Measurements from ENCODE around the gene ZBTB3. TPM values are rescaled to one million over a fixed set of nuclear protein-coding genes. Genes with fewer than 3 reads are reported as not detected.
A peak's percentile ranks its signal among the peaks of the same experiment; 100 is the strongest.

Gene ZBTB3
- total and polyA plus RNA-seq, 2 of the 13 experiments (the other 11 are each of a cell fraction or from before 2014, with no cell fraction given), result 3.4 to 5.2 TPM

DNA sequence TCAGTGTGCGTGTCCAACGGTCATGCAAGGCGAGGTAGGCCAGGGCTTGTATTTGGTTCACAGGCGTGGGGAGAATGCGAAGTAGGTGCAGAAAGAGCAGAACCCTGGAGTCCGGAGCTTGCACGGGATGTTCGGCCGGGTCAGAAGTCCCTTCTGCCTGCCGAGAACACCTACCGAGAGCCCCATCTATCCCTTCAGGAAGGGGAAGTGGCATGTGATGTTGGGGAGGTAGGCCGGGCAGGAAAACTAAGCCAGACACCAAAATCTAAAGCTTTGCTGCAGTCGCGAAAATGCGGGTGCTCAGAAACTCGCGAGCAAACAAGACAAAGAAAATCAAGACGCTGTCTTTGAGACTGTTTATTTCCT, 16.8 kb upstream of the ZBTB3 start (continued):
- TF ChIP-seq, protein P1, sequence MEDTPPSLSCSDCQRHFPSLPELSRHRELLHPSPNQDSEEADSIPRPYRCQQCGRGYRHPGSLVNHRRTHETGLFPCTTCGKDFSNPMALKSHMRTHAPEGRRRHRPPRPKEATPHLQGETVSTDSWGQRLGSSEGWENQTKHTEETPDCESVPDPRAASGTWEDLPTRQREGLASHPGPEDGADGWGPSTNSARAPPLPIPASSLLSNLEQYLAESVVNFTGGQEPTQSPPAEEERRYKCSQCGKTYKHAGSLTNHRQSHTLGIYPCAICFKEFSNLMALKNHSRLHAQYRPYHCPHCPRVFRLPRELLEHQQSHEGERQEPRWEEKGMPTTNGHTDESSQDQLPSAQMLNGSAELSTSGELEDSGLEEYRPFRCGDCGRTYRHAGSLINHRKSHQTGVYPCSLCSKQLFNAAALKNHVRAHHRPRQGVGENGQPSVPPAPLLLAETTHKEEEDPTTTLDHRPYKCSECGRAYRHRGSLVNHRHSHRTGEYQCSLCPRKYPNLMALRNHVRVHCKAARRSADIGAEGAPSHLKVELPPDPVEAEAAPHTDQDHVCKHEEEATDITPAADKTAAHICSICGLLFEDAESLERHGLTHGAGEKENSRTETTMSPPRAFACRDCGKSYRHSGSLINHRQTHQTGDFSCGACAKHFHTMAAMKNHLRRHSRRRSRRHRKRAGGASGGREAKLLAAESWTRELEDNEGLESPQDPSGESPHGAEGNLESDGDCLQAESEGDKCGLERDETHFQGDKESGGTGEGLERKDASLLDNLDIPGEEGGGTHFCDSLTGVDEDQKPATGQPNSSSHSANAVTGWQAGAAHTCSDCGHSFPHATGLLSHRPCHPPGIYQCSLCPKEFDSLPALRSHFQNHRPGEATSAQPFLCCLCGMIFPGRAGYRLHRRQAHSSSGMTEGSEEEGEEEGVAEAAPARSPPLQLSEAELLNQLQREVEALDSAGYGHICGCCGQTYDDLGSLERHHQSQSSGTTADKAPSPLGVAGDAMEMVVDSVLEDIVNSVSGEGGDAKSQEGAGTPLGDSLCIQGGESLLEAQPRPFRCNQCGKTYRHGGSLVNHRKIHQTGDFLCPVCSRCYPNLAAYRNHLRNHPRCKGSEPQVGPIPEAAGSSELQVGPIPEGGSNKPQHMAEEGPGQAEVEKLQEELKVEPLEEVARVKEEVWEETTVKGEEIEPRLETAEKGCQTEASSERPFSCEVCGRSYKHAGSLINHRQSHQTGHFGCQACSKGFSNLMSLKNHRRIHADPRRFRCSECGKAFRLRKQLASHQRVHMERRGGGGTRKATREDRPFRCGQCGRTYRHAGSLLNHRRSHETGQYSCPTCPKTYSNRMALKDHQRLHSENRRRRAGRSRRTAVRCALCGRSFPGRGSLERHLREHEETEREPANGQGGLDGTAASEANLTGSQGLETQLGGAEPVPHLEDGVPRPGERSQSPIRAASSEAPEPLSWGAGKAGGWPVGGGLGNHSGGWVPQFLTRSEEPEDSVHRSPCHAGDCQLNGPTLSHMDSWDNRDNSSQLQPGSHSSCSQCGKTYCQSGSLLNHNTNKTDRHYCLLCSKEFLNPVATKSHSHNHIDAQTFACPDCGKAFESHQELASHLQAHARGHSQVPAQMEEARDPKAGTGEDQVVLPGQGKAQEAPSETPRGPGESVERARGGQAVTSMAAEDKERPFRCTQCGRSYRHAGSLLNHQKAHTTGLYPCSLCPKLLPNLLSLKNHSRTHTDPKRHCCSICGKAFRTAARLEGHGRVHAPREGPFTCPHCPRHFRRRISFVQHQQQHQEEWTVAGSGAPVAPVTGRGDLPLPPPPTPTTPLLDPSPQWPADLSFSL (CRISPR knock-in tag; IDR thresholded peaks at IDR 0.05), result 0 out of 2 replicates have a peak, but pooled peaks have one; percentile 20
- no peak for TF ChIP-seq EHMT2 (IDR thresholded peaks at IDR 0.05; ENCODE audit: borderline replicate concordance, low read depth, low read length)
- 0 out of 2 replicates have a peak, but pooled peaks have one; percentile 3 for TF ChIP-seq GATAD2A (CRISPR knock-in tag; IDR thresholded peaks at IDR 0.05)
- peak; percentile 28; the same call in 1 of the 2 replicates for TF ChIP-seq ZNF446 (CRISPR knock-in tag; IDR thresholded peaks at IDR 0.05)
- no peak for TF ChIP-seq MYNN (CRISPR knock-in tag; IDR thresholded peaks at IDR 0.05; ENCODE audit: low read depth)
- TF ChIP-seq ZNF343 (CRISPR knock-in tag; IDR thresholded peaks at IDR 0.05), result no peak
- TF ChIP-seq, protein P2, sequence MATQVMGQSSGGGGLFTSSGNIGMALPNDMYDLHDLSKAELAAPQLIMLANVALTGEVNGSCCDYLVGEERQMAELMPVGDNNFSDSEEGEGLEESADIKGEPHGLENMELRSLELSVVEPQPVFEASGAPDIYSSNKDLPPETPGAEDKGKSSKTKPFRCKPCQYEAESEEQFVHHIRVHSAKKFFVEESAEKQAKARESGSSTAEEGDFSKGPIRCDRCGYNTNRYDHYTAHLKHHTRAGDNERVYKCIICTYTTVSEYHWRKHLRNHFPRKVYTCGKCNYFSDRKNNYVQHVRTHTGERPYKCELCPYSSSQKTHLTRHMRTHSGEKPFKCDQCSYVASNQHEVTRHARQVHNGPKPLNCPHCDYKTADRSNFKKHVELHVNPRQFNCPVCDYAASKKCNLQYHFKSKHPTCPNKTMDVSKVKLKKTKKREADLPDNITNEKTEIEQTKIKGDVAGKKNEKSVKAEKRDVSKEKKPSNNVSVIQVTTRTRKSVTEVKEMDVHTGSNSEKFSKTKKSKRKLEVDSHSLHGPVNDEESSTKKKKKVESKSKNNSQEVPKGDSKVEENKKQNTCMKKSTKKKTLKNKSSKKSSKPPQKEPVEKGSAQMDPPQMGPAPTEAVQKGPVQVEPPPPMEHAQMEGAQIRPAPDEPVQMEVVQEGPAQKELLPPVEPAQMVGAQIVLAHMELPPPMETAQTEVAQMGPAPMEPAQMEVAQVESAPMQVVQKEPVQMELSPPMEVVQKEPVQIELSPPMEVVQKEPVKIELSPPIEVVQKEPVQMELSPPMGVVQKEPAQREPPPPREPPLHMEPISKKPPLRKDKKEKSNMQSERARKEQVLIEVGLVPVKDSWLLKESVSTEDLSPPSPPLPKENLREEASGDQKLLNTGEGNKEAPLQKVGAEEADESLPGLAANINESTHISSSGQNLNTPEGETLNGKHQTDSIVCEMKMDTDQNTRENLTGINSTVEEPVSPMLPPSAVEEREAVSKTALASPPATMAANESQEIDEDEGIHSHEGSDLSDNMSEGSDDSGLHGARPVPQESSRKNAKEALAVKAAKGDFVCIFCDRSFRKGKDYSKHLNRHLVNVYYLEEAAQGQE (IDR thresholded peaks at IDR 0.05; ENCODE audit: borderline replicate concordance in 1 of 2, low read depth in 1 of 2, low read length in 2 of 2), result no peak
- peak; percentile 10; the same call in 1 of the 2 replicates for TF ChIP-seq ZNF605 (CRISPR knock-in tag; IDR thresholded peaks at IDR 0.05)
- TF ChIP-seq SP2 (CRISPR knock-in tag; IDR thresholded peaks at IDR 0.05), result no peak
- TF ChIP-seq MIER2 (CRISPR knock-in tag; IDR thresholded peaks at IDR 0.05), result no peak
- no peak for TF ChIP-seq SMYD3 (CRISPR knock-in tag; IDR thresholded peaks at IDR 0.05)
- no peak for TF ChIP-seq REL (CRISPR knock-in tag; conservative IDR thresholded peaks at IDR 0.05)
- no peak for TF ChIP-seq BRD4 (CRISPR knock-in tag; IDR thresholded peaks at IDR 0.05)
- no peak for TF ChIP-seq CCAR2 (optimal IDR thresholded peaks at IDR 0.05; ENCODE audit: low read depth, low read length)
- TF ChIP-seq LCORL (IDR thresholded peaks at IDR 0.05), result no peak
- no peak for TF ChIP-seq LCORL (CRISPR knock-in tag; IDR thresholded peaks at IDR 0.05)
- no peak for TF ChIP-seq ZNF263 (CRISPR knock-in tag; IDR thresholded peaks at IDR 0.05)
- 0 out of 2 replicates have a peak, but pooled peaks have one; percentile 35 for TF ChIP-seq ZNF501 (CRISPR knock-in tag; IDR thresholded peaks at IDR 0.05)
- no peak for TF ChIP-seq ZEB1 (IDR thresholded peaks at IDR 0.05; ENCODE audit: insufficient replicate concordance, low read depth)
- peak; percentile 44; the same call in 1 of the 2 replicates for TF ChIP-seq ZSCAN21 (CRISPR knock-in tag; IDR thresholded peaks at IDR 0.05; ENCODE audit: borderline replicate concordance)
- TF ChIP-seq ZKSCAN1 (IDR thresholded peaks at IDR 0.05; ENCODE audit: low read length), result no peak
